Mucosa of stomach (tissue), 1 donor: ENCODE measurements around the gene AGAP4.
"Not testable (repeated sequence)": the region's sequence is repeated elsewhere in the genome, so short reads cannot be mapped to it uniquely, and the experiment has no call there.

Experiments used
- H3K27me3 ChIP-seq: one replicate; pipeline ENCODE4 v1.7.0; 2013; ENCODE audit warnings: mild to moderate bottlenecking, low read length; ENCODE audit not compliant: control insufficient read depth, insufficient read depth
- H3K36me3 ChIP-seq: one replicate; pipeline ENCODE4 v1.7.0; 2013; ENCODE audit warnings: low read length; ENCODE audit not compliant: control insufficient read depth, insufficient read depth
- H3K4me1 ChIP-seq: one replicate; pipeline ENCODE4 v1.7.0; 2013; ENCODE audit warnings: mild to moderate bottlenecking, low read length; ENCODE audit not compliant: control insufficient read depth, insufficient read depth
- H3K4me3 ChIP-seq: one replicate; pipeline ENCODE4 v1.7.0; 2013; ENCODE audit warnings: low read length
- H3K9ac ChIP-seq: one replicate; pipeline ENCODE4 v1.7.0; 2013; ENCODE audit warnings: mild to moderate bottlenecking, low read length, moderate library complexity
- H3K9me3 ChIP-seq: one replicate; pipeline ENCODE4 v1.7.0; 2013; ENCODE audit warnings: mild to moderate bottlenecking, low read length, moderate library complexity; ENCODE audit not compliant: control insufficient read depth
- donor health status: Pancreatic carcinoma.

AGAP4 gene

DNA sequence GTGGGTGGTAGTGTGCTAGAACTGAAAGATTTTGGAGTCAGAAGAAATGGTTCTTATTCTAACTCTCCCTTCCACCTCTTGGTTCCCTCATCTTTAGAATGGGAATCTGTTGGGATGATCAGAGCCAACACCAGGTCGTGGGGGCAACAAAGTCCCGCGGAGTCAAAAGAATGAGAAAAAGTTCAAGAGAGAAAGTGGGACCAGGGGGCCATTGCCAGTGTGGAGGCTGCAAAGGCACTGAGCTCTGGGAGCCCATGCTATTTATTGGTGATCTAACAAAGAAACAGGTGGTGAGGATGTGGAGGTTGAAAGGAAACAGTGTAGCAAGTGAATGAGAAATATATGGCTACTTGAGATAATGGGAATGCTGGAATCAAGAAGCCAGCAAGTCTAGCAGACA lies 29.4 kb downstream of the AGAP4 start:
- no peaks in the 10 kb centered on the region for H3K36me3 ChIP-seq

DNA sequence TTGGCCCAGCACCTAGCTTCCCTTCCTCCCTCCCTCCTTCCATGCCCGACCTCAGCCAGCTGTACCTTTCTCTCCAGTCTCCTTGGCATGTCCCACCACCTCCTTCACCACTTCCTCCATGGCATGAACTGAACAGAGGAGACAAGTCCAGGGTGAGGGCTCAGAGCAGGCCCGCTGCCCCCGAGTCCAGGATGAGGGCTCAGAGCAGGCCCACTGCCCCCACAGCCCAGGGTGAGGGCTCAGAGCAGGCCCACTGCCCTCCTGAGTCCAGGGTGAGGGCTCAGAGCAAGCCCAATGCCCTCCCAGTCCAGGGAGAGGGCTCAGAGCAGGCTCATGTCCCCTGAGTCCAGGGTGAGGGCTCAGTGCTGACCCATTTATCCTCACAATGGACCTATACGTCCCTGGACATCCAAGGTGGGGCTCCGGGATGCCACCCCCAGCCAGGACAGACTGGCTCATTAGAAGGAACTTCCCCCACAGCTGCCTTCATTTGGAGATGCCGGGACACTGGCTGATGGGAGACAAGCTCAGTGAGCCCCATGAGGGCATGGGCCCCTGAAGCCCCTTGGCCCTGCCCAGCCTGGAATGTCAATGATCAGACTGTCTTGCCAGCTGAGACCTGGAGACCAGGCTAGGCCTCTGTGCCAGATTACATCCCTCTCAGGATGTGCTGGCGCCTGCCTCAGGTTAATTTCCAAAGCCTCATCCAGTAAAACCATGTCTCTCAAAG lies 30.0 kb downstream of the AGAP4 start:
- Histone ChIP-seq H3K4me3 (no peak overlapping the region), H3K27me3 (no peaks in the 10 kb centered on the region), H3K4me1 (no peaks in the 10 kb centered on the region), H3K9ac (no peak overlapping the region), H3K36me3 (no peaks in the 10 kb centered on the region), H3K9me3 (no peaks in the 10 kb centered on the region)

More for the DNA sequence above, 29.4 kb downstream of the AGAP4 start:
- H3K4me1 ChIP-seq = no peaks in the 10 kb centered on the region
- H3K4me3 ChIP-seq = no peak overlapping the region
- H3K9me3 ChIP-seq = no peaks in the 10 kb centered on the region
- H3K9ac ChIP-seq = no peak overlapping the region
- no peaks in the 10 kb centered on the region for H3K27me3 ChIP-seq

GRCh38 chr10:45814146-45814545 lies 33.2 kb downstream of the AGAP4 start:
- not testable (repeated sequence) for H3K9ac ChIP-seq, H3K9me3 ChIP-seq, H3K36me3 ChIP-seq, H3K4me3 ChIP-seq, H3K4me1 ChIP-seq, H3K27me3 ChIP-seq

DNA sequence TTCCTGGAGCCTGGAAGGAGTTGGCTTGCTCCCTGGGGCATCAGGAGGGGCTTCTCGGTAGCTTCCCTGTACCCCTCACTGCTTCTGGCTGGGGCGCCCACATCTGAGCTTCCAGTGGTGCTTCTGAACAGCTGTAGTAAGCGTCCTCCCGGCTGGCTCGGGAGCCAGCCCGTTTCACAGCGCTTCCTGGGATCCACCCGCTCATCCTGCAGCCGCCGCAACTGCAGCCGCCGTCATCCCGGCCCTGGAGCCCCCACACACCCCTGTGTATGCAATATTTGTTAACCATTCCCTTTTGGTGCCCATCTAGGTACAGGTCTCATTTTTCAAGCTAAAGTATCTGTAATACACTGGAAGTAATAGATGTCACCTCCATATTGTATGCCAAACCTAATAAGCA lies 34.3 kb downstream of the AGAP4 start:
- not testable (repeated sequence) for H3K9me3 ChIP-seq, H3K4me1 ChIP-seq, H3K27me3 ChIP-seq, H3K9ac ChIP-seq, H3K4me3 ChIP-seq, H3K36me3 ChIP-seq

DNA sequence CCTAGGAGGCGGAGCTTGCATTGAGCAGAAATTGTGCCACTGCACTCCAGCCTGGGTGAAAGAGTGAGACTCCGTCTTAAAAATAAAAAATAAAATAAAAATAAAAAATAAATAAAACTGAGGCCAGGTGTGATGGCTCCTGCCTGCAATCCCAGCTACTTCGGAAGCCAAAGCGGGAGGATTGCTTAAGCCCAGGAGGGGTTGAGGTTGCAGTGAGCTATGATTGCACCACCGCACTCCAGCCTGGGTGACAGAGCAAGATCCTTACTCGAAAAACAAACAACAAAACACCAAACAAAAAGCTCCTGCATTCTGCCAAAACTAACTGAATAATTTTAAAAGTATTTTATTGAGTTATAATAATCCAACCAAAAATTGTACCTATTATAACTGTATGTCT lies 36.2 kb downstream of the AGAP4 start:
- H3K4me3 ChIP-seq = no peak overlapping the region
- H3K27me3 ChIP-seq = no peaks in the 10 kb centered on the region
- no peak overlapping the region for H3K9ac ChIP-seq
- H3K9me3 ChIP-seq = no peaks in the 10 kb centered on the region
- H3K4me1 ChIP-seq = no peaks in the 10 kb centered on the region
- H3K36me3 ChIP-seq = no peaks in the 10 kb centered on the region

GRCh38 chr10:45809837-45810236 lies 37.5 kb downstream of the AGAP4 start:
- no peaks in the 10 kb centered on the region for H3K36me3 ChIP-seq
- H3K4me3 ChIP-seq = no peak overlapping the region
- no peaks in the 10 kb centered on the region for H3K27me3 ChIP-seq
- no peak overlapping the region for H3K9ac ChIP-seq
- no peaks in the 10 kb centered on the region for H3K9me3 ChIP-seq
- no peaks in the 10 kb centered on the region for H3K4me1 ChIP-seq

GRCh38 chr10:45804996-45805395 lies 42.3 kb downstream of the AGAP4 start:
- H3K4me3 ChIP-seq, H3K4me1 ChIP-seq, H3K27me3 ChIP-seq, H3K9me3 ChIP-seq, H3K9ac ChIP-seq, H3K36me3 ChIP-seq: not testable (repeated sequence)

DNA sequence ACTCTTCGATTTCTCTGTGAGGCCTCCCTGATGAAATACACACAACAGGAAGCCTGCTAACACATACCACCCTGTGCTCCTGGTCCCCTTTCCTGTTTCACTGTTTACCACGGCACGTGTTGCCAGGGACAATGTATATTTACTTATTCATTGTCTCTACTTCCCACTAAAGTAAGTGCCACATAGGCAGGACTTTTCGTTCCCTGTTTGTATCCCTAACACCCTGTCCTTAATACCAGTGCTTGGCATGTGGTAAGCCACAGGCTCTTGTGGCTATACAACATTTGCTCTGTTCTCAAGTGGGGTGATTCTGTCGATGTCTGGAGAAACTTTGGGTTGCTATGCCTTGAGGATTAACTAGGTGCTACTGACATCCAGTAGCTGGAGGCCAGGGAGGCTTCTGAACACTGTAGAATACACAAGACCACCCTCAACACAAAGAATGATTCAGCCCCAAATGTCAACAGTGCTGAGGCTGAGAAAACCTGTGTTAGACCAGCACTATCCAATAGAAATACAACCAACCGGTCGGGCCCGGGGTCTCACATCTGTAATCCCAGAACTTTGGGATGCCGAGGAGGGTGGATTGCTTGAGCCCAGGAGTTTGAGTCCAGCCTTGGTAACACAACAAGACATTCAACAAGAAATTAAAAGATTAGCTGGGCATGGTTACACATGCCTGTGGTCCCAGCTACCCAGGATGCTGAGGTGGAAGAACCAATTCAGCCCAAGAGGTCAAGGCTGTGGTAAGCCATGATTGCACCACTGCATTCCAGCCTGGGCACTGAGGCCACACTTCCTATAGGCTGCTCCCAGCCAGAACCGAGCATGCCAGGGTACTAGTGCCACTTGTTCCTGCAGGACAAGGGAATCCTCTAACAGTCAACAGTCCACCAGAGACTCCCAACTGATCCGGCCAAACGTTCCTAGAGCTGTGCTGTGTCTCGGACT lies 44.0 kb downstream of the AGAP4 start:
- H3K36me3 ChIP-seq, H3K9ac ChIP-seq, H3K9me3 ChIP-seq, H3K27me3 ChIP-seq, H3K4me1 ChIP-seq, H3K4me3 ChIP-seq: not testable (repeated sequence)

DNA sequence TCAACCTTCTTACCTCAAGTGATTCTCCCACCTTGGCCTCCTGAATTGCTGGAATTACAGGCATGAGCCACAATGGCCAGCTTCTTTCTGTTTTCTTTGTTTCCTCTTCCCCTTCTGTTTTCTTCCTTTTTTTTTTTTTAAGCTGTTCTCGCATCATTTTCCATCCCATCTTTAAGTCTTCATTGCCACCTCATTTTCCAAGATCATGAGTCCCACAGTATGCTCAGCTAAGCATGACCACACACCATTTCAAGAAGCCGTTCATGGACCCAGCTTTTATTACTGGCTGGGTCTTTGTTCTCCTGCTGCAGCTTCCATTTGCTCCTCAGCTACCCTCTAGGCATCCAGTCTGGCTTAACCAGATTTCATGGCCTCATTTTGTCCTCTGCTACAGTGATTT lies 52.5 kb downstream of the AGAP4 start:
- not testable (repeated sequence) for H3K27me3 ChIP-seq, H3K36me3 ChIP-seq, H3K9ac ChIP-seq, H3K4me3 ChIP-seq, H3K9me3 ChIP-seq, H3K4me1 ChIP-seq

DNA sequence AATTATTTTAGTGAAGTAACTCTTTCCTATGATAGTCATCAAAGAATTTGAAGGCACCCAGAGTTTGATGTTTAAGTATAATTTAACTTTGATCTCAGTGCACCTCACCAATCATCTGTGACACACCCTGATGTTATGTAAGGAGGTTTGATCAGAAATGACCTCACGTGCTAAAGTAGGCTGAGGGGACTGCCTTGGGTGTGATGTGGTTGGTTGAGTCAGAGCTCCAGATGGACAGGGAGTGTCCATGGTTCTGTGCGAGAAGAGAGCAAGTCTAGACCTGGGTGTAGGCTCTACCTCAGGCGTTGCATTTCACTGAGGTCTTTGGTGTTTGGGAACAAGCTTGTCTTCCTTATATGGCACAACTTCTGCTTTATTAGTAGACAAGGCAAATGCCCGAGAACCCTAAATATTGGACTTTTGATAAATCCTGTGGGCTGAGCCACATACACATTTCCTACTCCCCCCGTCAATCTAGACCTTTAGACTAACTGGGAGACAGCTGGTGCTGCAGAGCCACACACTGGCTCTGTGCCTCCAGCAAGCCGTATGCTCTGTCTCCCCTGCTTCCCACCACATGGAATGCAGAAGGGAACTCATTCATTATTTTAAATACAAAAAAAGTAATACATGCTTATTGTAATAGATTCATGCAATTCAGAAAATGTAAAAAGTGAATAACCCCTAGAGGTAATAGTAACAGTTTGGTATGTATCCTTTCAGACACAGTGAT lies 56.4 kb downstream of the AGAP4 start:
- H3K36me3 ChIP-seq, H3K9ac ChIP-seq, H3K27me3 ChIP-seq, H3K4me3 ChIP-seq, H3K9me3 ChIP-seq, H3K4me1 ChIP-seq: not testable (repeated sequence)

- not testable (repeated sequence) for H3K36me3 ChIP-seq, H3K27me3 ChIP-seq, H3K4me1 ChIP-seq, H3K4me3 ChIP-seq, H3K9me3 ChIP-seq, H3K9ac ChIP-seq
Measured at GRCh38 chr10:45789991-45790390, 57.3 kb downstream of the AGAP4 start.

- H3K4me1 ChIP-seq, H3K9ac ChIP-seq, H3K4me3 ChIP-seq, H3K36me3 ChIP-seq, H3K9me3 ChIP-seq, H3K27me3 ChIP-seq: not testable (repeated sequence)
Measured at GRCh38 chr10:45787212-45787741, 60.0 kb downstream of the AGAP4 start.
